Activated T-helper 1 cell treated with anti-CD3 and anti-CD28 coated beads, Interleukin-12 subunit alpha, Interleukin-12 subunit beta, Interleukin-2, Interleukin-4 antibody, amounts not matched to agents 30 ng/mL and 10 ng/mL and 1 ng/mL, durations not matched to agents 14 hours and 24 hours and 36 hours (primary cell): ENCODE data around the gene CLRN3. TPM values are rescaled to one million over a fixed set of nuclear protein-coding genes. Genes with fewer than 3 reads are reported as not detected.

ENCODE experiments used
- DNase-seq: peaks from one replicate; pipeline ENCODE4 v3.0.0; 2021; ENCODE audit warnings: low spot score
- H3K27ac Mint-ChIP-seq: one replicate; pipeline ENCODE4 v1.8.0; 2021; ENCODE audit warnings: mild to moderate bottlenecking, mixed read lengths
- H3K27me3 Mint-ChIP-seq: one replicate; pipeline ENCODE4 v1.8.0; 2022; ENCODE audit warnings: mild to moderate bottlenecking, moderate library complexity, mixed read lengths; ENCODE audit not compliant: insufficient read depth
- H3K36me3 Mint-ChIP-seq: one replicate; pipeline ENCODE4 v1.8.0; 2021; ENCODE audit warnings: low read depth, mixed read lengths
- H3K4me1 Mint-ChIP-seq: one replicate; pipeline ENCODE4 v1.8.0; 2021; ENCODE audit warnings: low read depth, mixed read lengths
- H3K4me3 Mint-ChIP-seq: one replicate; pipeline ENCODE4 v1.8.0; 2021; ENCODE audit warnings: mild to moderate bottlenecking, moderate library complexity, mixed read lengths
- H3K9me3 Mint-ChIP-seq: one replicate; pipeline ENCODE4 v1.8.0; 2021; ENCODE audit warnings: mixed read lengths
- intact Hi-C: fragments of 100-400 bp; cut with micrococcal nuclease; formaldehyde crosslinking; loops from one replicate; pipeline ENCODE4 v1.15.1; 2024
- total RNA-seq: library from RNA; stranded (reverse); gene quantifications from 2 replicates; pipeline ENCODE4 v1.2.3, GENCODE V29; 2022

The CLRN3 gene
- total RNA-seq, 1 donor from 2014 or later, result not detected

GRCh38 chr10:127923646-127924045, 30.9 kb upstream of the CLRN3 start:
- Mint-ChIP-seq H3K4me3 (no peak overlapping the region), H3K36me3 (no peaks in the 10 kb centered on the region), H3K27me3 (peaks cover 2% of the 10 kb centered on the region), H3K27ac (no peak overlapping the region), H3K9me3 (no peaks in the 10 kb centered on the region), H3K4me1 (peaks cover 20% of the 10 kb centered on the region)
- intact Hi-C loops, result no loop called here
- no peak for DNase-seq

GRCh38 chr10:127922675-127923366, 30.1 kb upstream of the CLRN3 start:
- Mint-ChIP-seq H3K9me3 (no peaks in the 10 kb centered on the region), H3K27ac (no peak overlapping the region), H3K4me1 (peaks cover 20% of the 10 kb centered on the region), H3K36me3 (no peaks in the 10 kb centered on the region), H3K27me3 (peaks cover 2% of the 10 kb centered on the region), H3K4me3 (no peak overlapping the region)
- intact Hi-C loops, result no loop called here
- no peak for DNase-seq

GRCh38 chr10:127922206-127922605, 29.5 kb upstream of the CLRN3 start:
- Mint-ChIP-seq H3K4me3 (no peak overlapping the region), H3K9me3 (no peaks in the 10 kb centered on the region), H3K27me3 (peaks cover 2% of the 10 kb centered on the region), H3K36me3 (no peaks in the 10 kb centered on the region), H3K27ac (no peak overlapping the region), H3K4me1 (peaks cover 20% of the 10 kb centered on the region)
- DNase-seq, result no peak
- intact Hi-C loops, result no loop called here

GRCh38 chr10:127921753-127922145, 29.0 kb upstream of the CLRN3 start:
- Mint-ChIP-seq H3K36me3 (no peaks in the 10 kb centered on the region), H3K4me3 (no peak overlapping the region), H3K4me1 (peaks cover 20% of the 10 kb centered on the region), H3K27me3 (peaks cover 2% of the 10 kb centered on the region), H3K27ac (no peak overlapping the region), H3K9me3 (no peaks in the 10 kb centered on the region)
- intact Hi-C loops, result no loop called here
- no peak for DNase-seq

- Mint-ChIP-seq H3K4me3 (no peak overlapping the region), H3K27ac (no peak overlapping the region), H3K27me3 (no peaks in the 10 kb centered on the region), H3K9me3 (peaks cover 4% of the 10 kb centered on the region), H3K36me3 (no peaks in the 10 kb centered on the region), H3K4me1 (peaks cover 20% of the 10 kb centered on the region)
- DNase-seq, result no peak
- intact Hi-C loops, result no loop called here
Observed at GRCh38 chr10:127921075-127921752, 28.5 kb upstream of the CLRN3 start.

- intact Hi-C loops, result no loop called here
- H3K9me3 Mint-ChIP-seq, result peaks cover 8% of the 10 kb centered on the region
- H3K4me3 Mint-ChIP-seq, result no peak overlapping the region
- H3K27ac Mint-ChIP-seq, result no peak overlapping the region
- H3K4me1 Mint-ChIP-seq, result peaks cover 16% of the 10 kb centered on the region
- DNase-seq, result no peak
- H3K27me3 Mint-ChIP-seq, result no peaks in the 10 kb centered on the region
- H3K36me3 Mint-ChIP-seq, result no peaks in the 10 kb centered on the region
Observed at GRCh38 chr10:127920306-127921074, 27.7 kb upstream of the CLRN3 start.

- H3K9me3 Mint-ChIP-seq, result peaks cover 8% of the 10 kb centered on the region
- H3K27me3 Mint-ChIP-seq, result no peaks in the 10 kb centered on the region
- no peak for DNase-seq
Observed at GRCh38 chr10:127919418-127920271, 26.9 kb upstream of the CLRN3 start.

GRCh38 chr10:127918572-127918971, 25.8 kb upstream of the CLRN3 start:
- Mint-ChIP-seq H3K9me3 (peaks cover 8% of the 10 kb centered on the region), H3K27ac (no peak overlapping the region), H3K4me1 (peaks cover 11% of the 10 kb centered on the region), H3K4me3 (no peak overlapping the region), H3K27me3 (no peaks in the 10 kb centered on the region), H3K36me3 (no peaks in the 10 kb centered on the region)
- intact Hi-C loops, result no loop called here
- no peak for DNase-seq

More at GRCh38 chr10:127919418-127920271, 26.9 kb upstream of the CLRN3 start:
- peaks cover 11% of the 10 kb centered on the region for H3K4me1 Mint-ChIP-seq
- intact Hi-C loops, result no loop called here
- no peak overlapping the region for H3K27ac Mint-ChIP-seq
- no peaks in the 10 kb centered on the region for H3K36me3 Mint-ChIP-seq
- H3K4me3 Mint-ChIP-seq, result no peak overlapping the region

GRCh38 chr10:127916826-127917225, 24.1 kb upstream of the CLRN3 start:
- Mint-ChIP-seq H3K27ac (no peak overlapping the region), H3K4me1 (peaks cover 11% of the 10 kb centered on the region), H3K4me3 (no peak overlapping the region), H3K36me3 (no peaks in the 10 kb centered on the region), H3K9me3 (peaks cover 8% of the 10 kb centered on the region), H3K27me3 (no peaks in the 10 kb centered on the region)
- DNase-seq, result no peak
- intact Hi-C loops, result no loop called here

GRCh38 chr10:127915324-127915723, 22.6 kb upstream of the CLRN3 start:
- H3K4me1 Mint-ChIP-seq, result peaks cover 11% of the 10 kb centered on the region
- intact Hi-C loops, result no loop called here
- no peak overlapping the region for H3K4me3 Mint-ChIP-seq
- peaks cover under 1% of the 10 kb centered on the region for H3K27me3 Mint-ChIP-seq
- peaks cover 8% of the 10 kb centered on the region for H3K9me3 Mint-ChIP-seq
- no peak overlapping the region for H3K27ac Mint-ChIP-seq
- no peak for DNase-seq
- H3K36me3 Mint-ChIP-seq, result no peaks in the 10 kb centered on the region

GRCh38 chr10:127913368-127913759, 20.6 kb upstream of the CLRN3 start:
- peaks cover 8% of the 10 kb centered on the region for H3K9me3 Mint-ChIP-seq
- no peak for DNase-seq
- peaks cover 9% of the 10 kb centered on the region for H3K27me3 Mint-ChIP-seq
- no peaks in the 10 kb centered on the region for H3K36me3 Mint-ChIP-seq
- intact Hi-C loops, result no loop called here
- H3K27ac Mint-ChIP-seq, result no peak overlapping the region
- no peaks in the 10 kb centered on the region for H3K4me1 Mint-ChIP-seq
- no peak overlapping the region for H3K4me3 Mint-ChIP-seq

- no peaks in the 10 kb centered on the region for H3K36me3 Mint-ChIP-seq
- no peaks in the 10 kb centered on the region for H3K4me1 Mint-ChIP-seq
- intact Hi-C loops, result no loop called here
- H3K27ac Mint-ChIP-seq, result no peak overlapping the region
- H3K4me3 Mint-ChIP-seq, result no peak overlapping the region
- H3K9me3 Mint-ChIP-seq, result peaks cover 8% of the 10 kb centered on the region
- peaks cover 12% of the 10 kb centered on the region for H3K27me3 Mint-ChIP-seq
- DNase-seq, result no peak
Observed at GRCh38 chr10:127912607-127913367, 20.0 kb upstream of the CLRN3 start.
